ENCODE data around the gene LRTM2.
A peak's percentile ranks its signal among the peaks of the same experiment; 100 is the strongest.

Gene LRTM2

DNA sequence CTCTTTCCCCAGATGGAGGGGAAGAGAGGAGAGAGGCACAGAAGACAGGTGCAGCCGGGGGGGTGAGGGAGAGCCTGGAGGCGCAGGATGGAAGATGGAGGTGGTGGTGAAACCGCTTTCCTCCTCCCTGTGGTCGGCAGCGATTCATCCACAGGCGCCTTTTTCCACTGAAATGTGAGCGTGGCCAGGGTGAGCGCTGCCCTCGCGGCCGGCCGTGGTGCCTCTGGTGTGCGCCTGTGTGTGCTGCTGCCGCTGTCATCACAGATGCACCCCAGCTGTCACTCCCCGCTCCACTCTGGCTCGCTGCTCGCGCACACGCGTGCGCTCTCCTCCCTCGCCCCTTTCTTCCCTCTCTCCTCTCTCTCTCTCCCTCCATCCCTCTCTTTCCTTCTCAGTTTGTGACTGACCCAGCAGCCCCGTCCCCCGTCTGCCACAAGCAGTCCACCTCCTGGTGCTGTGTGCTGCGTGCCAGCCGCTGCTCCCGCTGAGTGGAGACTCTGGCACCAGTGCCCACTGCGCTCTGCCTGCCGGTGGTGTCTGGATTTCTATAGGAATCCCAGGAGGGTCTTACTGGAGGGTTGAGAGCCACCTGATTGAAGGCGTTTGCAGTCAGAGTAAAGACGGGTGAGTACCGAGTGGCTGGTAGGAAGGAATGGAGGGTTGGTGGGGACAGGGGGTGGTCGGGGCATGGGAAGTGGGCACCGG is at the start of gene LRTM2:
LRTM2 (plus strand) TSS at position 375 of the 705 bp plus-strand sequence. CDS start 7,584 bp downstream, outside the sequence.
- no peak for DNase-seq

DNA sequence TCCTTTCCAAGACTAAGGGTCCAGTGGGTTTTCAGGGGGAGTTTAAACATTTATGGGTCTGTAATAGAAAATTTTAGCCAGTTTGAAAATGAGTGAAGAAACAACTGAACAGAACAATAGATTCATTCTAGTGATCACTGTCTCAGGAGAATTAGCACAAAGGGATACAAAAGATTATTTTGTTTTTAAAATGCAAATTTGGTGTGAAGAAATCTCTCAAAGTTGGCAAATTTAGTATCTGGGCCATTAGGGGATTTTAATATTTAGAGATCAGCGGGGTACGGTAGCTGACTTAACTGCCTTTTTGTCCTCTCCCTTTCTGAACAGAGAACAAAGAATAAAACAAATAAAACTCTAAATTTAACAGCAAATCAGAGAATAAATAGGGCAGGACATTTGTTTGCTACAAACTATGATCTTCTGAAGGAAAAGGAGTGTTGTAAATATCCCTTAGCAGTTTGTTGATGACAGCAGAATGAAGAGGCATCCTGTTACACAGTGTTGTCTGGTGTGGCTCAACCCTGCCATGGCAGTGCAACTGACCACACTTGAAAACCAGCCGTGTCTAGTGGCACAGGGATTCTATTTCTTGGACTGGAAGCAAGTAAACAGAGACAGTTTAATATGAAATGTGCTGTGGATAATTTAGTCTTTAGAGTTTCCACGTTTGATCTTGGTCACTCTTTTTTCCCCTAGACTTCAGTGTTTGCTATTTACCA is 46.3 kb upstream of the LRTM2 start:
- DNase-seq, result no peak

DNA sequence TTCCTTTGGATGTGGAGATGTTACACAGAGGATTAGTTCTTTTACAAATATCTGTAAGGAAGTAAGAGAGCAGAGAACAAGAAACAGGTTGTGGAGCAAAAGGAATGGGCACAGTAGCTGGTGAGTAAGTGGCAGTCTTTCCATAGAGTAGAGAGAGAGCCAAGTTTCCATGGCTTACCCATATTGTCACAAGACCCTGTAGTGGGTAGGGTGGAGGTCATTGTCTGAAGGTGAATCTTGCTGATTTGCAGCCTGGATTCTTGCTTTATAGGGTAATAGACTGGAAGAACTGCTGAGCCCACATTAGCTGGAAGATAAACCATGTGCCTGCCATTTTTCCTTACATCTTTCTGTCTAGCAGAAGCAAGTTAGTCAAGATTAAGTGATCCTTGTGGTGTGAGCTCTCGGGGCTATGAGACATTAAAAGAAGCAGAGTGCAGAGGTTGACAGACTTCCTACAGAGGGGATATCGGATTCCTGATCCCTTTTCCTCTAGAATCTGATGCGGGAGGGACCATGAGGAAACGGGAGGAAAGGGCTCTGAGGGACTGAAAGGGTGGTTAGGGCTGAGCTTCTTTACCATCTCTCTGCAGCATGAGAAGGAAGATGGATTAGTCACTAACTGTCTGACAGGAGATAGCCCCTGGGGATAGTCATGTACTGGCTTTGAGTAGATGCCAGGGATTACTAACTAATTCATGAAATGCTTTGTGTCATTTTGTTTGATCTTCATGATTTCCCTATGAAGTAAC is 44.0 kb upstream of the LRTM2 start:
- no peak for DNase-seq

GRCh38 chr12:1777798-1778197 is 42.6 kb upstream of the LRTM2 start:
- DNase-seq, result no peak

DNA sequence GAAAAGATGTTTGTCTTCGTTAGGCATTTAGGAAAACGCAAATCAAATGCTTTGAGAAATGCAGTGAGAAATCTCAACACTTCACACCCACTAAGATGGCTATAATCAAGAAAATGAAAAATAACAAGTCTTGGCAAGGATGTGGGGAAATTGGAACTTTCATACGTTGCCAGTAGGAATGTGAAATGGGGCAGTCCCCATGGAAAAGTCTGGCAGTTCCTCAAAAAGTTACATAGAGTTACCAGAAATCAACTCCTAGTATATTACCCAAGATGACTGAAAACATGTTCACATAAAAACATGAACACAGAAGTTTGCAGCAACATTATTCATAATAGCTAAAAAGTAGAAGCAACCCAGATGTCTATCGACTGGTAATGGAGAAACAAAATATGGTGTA is 41.5 kb upstream of the LRTM2 start:
- no peak for DNase-seq

GRCh38 chr12:1779783-1780182 is 40.6 kb upstream of the LRTM2 start:
- no peak for DNase-seq

- DNase-seq, result no peak
Measured at GRCh38 chr12:1781772-1782171, 38.6 kb upstream of the LRTM2 start.

DNA sequence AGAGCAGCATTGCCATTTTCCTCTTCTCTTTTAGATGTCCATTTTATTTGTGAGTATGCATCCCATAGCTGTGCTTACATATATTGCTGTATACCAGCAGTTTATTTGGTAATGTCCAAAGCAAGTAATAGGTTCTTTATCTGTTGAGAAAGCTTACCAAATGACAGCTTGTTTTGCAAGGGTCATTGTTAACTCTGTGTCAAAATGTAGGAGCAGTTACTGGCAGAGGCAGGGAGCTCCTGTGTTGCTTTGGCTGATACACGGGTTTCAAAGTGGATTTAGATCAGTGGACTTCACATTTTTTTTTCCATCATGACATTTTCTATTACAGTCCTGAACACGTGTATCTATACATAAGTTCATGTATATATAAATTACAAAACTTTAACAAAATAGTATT is 38.1 kb upstream of the LRTM2 start:
- DNase-seq, result no peak

DNA sequence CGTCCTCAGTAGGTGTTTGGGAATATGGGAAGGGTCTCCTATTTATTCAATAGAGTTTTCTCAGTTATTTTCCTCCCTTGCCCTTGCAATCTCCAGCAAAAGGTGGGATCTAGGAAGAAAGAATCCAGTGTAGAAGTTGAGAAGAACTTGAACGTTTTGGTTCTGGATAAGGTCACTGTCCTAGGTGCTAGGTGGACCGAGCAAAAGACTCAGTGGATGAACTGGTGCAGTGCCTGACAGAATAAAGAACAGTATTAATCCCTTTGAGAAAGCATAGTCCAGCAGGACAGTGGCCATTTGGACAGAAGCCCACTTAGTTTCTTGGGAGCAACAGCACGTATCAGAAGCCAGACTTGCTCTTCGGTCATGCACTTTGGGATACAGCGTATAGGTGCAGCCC is 32.7 kb upstream of the LRTM2 start:
- DNase-seq, result no peak

GRCh38 chr12:1790444-1790843 is 29.9 kb upstream of the LRTM2 start:
- no peak for DNase-seq

DNA sequence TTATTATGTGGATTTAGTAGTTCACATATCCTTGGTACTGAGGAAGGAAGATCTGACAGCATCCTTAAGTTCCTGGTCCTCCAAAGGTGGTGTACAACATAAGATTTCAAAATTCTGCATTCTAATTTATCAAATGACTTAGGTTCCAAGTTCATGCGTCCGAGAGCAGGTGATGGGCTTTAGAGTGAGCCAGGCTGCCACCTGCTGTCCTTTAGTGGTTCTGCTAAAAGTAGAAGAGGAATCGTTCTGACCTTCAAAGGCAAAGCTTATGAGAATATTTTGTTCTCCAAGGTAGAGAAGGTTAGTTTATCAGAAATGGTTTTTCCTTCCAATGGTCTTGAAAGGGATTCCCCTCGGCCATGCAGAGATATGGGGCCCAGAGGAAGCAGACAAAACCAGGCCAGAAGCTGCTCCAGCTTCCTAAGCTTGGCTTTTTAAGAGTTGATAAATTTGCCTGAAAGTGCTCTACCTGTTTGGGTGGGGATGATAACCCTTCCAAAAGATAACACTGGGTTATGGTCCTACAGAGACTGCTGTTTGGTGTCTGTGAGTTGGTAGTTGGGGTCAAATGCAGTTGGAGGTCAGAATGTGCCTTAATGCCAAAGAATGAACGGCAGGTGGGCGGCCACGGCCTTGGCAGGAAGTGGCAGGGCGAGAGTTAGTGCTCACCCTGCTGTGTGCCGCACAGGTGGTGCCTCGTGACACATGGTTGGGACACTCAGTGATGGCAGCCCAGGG is 29.1 kb upstream of the LRTM2 start:
- peak; percentile 71 for DNase-seq

DNA sequence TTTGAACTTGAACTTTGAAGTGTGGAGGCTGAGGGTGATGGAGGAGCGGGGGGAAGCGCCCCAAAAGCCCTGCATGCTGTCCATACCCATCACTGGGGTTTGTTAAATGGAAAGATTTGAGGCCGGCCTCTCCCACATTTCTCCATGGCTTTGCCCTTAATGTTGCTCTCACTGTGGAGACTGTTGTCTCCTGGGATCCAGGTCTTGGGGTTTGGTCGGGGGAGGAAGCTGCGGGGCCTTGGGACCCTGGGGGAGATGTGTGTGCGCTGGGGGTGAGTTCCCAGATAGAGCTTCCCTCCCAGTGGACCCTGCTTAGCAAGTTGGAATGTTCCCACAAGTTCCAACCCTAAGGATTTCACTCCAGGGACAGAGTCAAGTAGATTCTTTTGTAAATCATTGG is 28.0 kb upstream of the LRTM2 start:
- DNase-seq, result no peak

- DNase-seq, result no peak
Measured at GRCh38 chr12:1793426-1794210, 26.7 kb upstream of the LRTM2 start.

- no peak for DNase-seq
Measured at GRCh38 chr12:1794440-1795090, 25.8 kb upstream of the LRTM2 start.

DNA sequence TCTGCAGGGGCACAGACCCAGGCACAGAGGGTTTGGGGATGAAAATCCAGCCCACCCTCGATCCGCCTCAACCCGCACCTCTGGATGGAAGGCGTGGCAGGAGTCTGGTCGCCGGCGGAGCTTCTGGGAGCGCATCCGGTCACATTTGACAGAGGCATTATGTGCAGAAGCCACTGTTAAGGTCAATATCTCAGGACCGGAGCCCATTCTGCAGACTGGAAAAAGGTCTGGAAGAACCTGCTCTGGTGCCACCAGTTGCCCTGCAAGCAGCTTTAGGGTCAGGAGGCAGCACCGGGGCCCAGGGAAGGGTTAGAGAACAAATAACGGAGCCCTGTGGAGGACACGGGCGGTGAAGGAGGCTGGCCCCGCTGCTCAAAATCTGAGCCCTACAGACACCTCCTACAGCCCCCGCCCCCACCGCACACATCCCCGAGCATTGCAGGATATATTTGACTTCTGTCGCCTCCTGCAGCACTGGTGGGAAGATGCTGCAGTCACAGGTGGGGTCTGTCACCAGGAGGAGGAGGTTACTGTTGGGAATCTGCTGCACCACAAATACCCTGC is 25.1 kb upstream of the LRTM2 start:
- peak; percentile 24 for DNase-seq

- DNase-seq, result peak; percentile 88
Measured at GRCh38 chr12:1795785-1796514, 24.4 kb upstream of the LRTM2 start.

- peak; percentile 55 for DNase-seq
Measured at GRCh38 chr12:1796515-1797010, 23.8 kb upstream of the LRTM2 start.

GRCh38 chr12:1797011-1797901 is 23.1 kb upstream of the LRTM2 start:
- no peak for DNase-seq

- no peak for DNase-seq
Measured at GRCh38 chr12:1797991-1798640, 22.2 kb upstream of the LRTM2 start.

All from NCI-H146 (cell line).